Heart left ventricle (tissue), 16 donors: ENCODE measurements around the gene CCSER2. TPM values are rescaled to one million over a fixed set of nuclear protein-coding genes. Genes with fewer than 3 reads are reported as not detected.

Source experiments
- ATAC-seq, 4 donors: fragments of 200-7000 bp; cut with Tn5 transposase; one replicate each; pipeline ENCODE4 v1.9.1; 2020 to 2022; ENCODE audit warnings: moderate library complexity in 4 of 4, mild to moderate bottlenecking in 3 of 4, moderate number of reproducible peaks in 1 of 4
- DNase-seq, 5 donors: peaks; one replicate each; pipeline ENCODE4 v3.0.0-alpha.2; 2020
- H3K27ac ChIP-seq, 12 donors: fragments of 200-600 bp; sonication (generic) in 4 of 12; one replicate each; pipeline versions ENCODE4 v1.5.0 to v1.8.0; 2016 to 2022; ENCODE audit warnings: mild to moderate bottlenecking in 2 of 12
- H3K27me3 ChIP-seq, 9 donors: fragments of 200-600 bp; sonication (generic) in 2 of 9; one replicate each; pipeline versions ENCODE4 v1.5.1 to v1.8.0; 2016 to 2022; ENCODE audit warnings: mild to moderate bottlenecking in 3 of 9
- H3K36me3 ChIP-seq, 9 donors: fragments of 200-600 bp; sonication (generic) in 2 of 9; one replicate each; pipeline versions ENCODE4 v1.5.0 to v1.8.0; 2018 to 2022; ENCODE audit warnings: mild to moderate bottlenecking in 2 of 9
- H3K4me1 ChIP-seq, 12 donors: fragments of 200-600 bp; sonication (generic) in 4 of 12; one replicate each; pipeline versions ENCODE4 v1.5.0 to v1.8.0; 2016 to 2022; ENCODE audit warnings: mild to moderate bottlenecking in 3 of 12
- H3K4me3 ChIP-seq, 12 donors: fragments of 200-600 bp; sonication (generic) in 4 of 12; one replicate each; pipeline versions ENCODE4 v1.5.0 to v1.8.0; 2017 to 2022; ENCODE audit warnings: mild to moderate bottlenecking in 9 of 12, moderate library complexity in 4 of 12
- H3K9me3 ChIP-seq, 12 donors: fragments of 200-600 bp; sonication (generic) in 4 of 12; one replicate each; pipeline versions ENCODE4 v1.5.0 to v1.8.0; 2016 to 2022; ENCODE audit warnings: mild to moderate bottlenecking in 1 of 12
- POLR2A ChIP-seq, 2 donors: fragments of 450-650 bp; IDR thresholded peaks; one replicate each; pipeline ENCODE4 v1.6.1; 2017; ENCODE audit warnings: antibody characterized with exemption in 2 of 2, mild to moderate bottlenecking in 2 of 2, moderate library complexity in 2 of 2
- WGBS, 4 donors: extraction: QIAGEN DNeasy Blood & Tissue Kit in 2 of 4; methylation state at CpG; one replicate each; pipeline versions ENCODE4 v1.1.5 to v1.1.7; 2013 to 2018; 5-methylcytosine and 5-hydroxymethylcytosine counted together
- intact Hi-C, 10 donors: fragments of 100-400 bp; cut with DNase I; formaldehyde crosslinking; loops; one replicate each; pipeline versions ENCODE4 v1.11.1 to v1.14.2; 2022
- polyA plus RNA-seq, 2 donors: library from polyadenylated mRNA; stranded (reverse); fragments of 200-250 nt; gene quantifications; one replicate each; pipeline ENCODE4 v1.2.3, GENCODE V29; 2013
- total RNA-seq, 9 donors: library from RNA; depleted of rRNA in 2 of 9; stranded (reverse); fragments of >200 nt in 2 of 9; fragmentation: NEBNext Ultra II Directional in 3 of 9; extraction: Animal tissue kit (Norgen Biotek cat#: 25700) in 3 of 9; gene quantifications; one replicate each; pipeline versions ENCODE4 v1.1.0 to v1.2.4, GENCODE V29; 2016 to 2023
- TF ChIP-seq, protein P1 (sequence below), 12 donors: fragments of 200-600 bp; sonication (generic) in 4 of 12; IDR thresholded peaks; one replicate each; pipeline versions ENCODE4 v1.5.0 to v1.8.0; 2018 to 2022; ENCODE audit warnings: antibody characterized with exemption in 12 of 12, mild to moderate bottlenecking in 5 of 12
- donor health status: ischemic (EF 13 %, LVEDD 7.1; RV severe dilation, severe dysfunction).
- donor health status: healthy with polysubstance abuse.
- donor health status: DM: no; HTN: yes; CAD: no.
- donor health status: DM: no; HTN: no; CAD: no.
- donor health status: ischemic (EF 25% LVEDD 6.9; RV normal size, moderate dysfunction).
- donor health status: ischemic (EF 25% LVEDD 5.7; RV mildly dilated, moderate dysfunction).
- donor health status: healthy.
- donor health status: DM: yes; HTN: yes; CAD: no.
- donor health status: ischemic (EF 35%, LVEDD 5.7; RV mildly dilated, moderate dysfunction).
- donor health status: nonischemic (EF 11% LVEDD 7.7; RV severe dilation, severe dysfunction).
- donor health status: DM: yes; HTN: yes; CAD: no.
- donor health status: PGD.
- donor health status: ischemic (EF 29% LVEDD 5.4; RV normal size, mild dysfunction).
- donor health status: nonischemic (EF 23%, LVEDD 6.1; RV moderate dilation, normal function).

Gene CCSER2
- total and polyA plus RNA-seq, 11 donors: 32.4 to 244 (median 159) TPM

DNA sequence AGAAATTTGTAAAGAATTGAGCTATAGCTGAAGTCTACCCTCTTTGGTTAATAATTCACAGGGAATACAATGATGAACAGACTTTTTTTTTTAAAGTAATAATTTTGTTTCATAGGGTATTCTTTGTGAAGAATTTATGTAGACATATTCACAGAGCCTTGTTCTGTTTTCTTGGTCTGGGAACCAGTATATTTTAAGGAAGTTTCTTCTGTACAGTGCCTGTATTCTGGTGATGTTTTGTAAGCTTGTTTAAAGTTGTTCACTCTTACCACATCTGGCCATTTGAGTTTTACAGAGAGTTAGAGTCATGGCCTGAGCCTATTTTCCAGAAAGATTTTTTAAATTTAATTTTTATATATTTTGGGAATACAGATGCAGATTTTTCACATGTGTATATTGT is 70.3 kb downstream of the CCSER2 start:
- DNase-seq (no peak), ATAC-seq (no peak)
- intact Hi-C loops: no loop called here
- H3K27me3 ChIP-seq: no peaks in the 10 kb centered on the region
- H3K4me3 ChIP-seq: no peak overlapping the region
- peaks cover 0 to 15% (median 0%) of the 10 kb centered on the region in 12 donors for H3K9me3 ChIP-seq
- no peak overlapping the region for H3K27ac ChIP-seq
- H3K36me3 ChIP-seq: peaks cover 0 to 7% (median 0%) of the 10 kb centered on the region in 9 donors
- H3K4me1 ChIP-seq: peaks cover 0 to 34% (median 7%) of the 10 kb centered on the region in 12 donors
- TF ChIP-seq POLR2A (IDR thresholded peaks at IDR 0.05): no peak
- TF ChIP-seq, protein P1, sequence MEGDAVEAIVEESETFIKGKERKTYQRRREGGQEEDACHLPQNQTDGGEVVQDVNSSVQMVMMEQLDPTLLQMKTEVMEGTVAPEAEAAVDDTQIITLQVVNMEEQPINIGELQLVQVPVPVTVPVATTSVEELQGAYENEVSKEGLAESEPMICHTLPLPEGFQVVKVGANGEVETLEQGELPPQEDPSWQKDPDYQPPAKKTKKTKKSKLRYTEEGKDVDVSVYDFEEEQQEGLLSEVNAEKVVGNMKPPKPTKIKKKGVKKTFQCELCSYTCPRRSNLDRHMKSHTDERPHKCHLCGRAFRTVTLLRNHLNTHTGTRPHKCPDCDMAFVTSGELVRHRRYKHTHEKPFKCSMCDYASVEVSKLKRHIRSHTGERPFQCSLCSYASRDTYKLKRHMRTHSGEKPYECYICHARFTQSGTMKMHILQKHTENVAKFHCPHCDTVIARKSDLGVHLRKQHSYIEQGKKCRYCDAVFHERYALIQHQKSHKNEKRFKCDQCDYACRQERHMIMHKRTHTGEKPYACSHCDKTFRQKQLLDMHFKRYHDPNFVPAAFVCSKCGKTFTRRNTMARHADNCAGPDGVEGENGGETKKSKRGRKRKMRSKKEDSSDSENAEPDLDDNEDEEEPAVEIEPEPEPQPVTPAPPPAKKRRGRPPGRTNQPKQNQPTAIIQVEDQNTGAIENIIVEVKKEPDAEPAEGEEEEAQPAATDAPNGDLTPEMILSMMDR (IDR thresholded peaks at IDR 0.05): no peak

DNA sequence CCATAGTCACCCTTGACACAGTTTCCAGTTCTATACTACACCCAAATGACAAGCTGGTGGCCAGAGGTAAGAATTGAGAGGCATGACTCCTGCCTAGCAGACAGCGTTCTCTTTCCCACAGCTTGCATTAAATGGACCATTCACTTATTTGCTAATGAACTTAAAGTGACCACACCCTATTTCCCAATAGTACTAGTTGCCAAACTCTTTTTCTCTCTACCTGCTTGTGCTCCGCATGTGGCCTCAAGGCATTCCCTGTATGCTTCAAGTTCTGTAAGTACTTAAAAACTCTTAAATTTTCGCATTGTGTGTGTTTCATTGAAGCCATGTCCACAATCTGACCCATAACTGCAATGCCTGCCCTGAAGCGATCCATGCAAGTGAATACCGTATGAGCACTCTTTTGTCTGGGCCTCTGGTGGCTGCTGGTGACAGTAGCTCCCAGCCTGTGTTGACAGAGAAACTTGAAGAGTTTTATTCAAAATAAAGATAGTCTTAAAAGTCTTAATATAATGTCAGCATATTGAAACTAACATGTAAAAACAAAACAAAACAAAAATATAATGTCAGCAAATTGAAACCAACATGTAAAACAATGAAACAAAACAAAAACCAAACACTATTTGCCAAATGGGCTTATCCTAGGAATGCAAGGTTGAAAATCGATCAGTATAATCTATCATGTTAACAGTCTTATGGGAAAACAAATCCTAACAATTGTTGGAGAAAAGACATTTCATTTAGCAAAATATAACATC is 73.6 kb downstream of the CCSER2 start:
- Histone ChIP-seq H3K27me3 (no peaks in the 10 kb centered on the region), H3K4me3 (no peak overlapping the region), H3K9me3 (peaks cover 0 to 8% (median 0%) of the 10 kb centered on the region in 12 donors), H3K27ac (no peak overlapping the region), H3K4me1 (peaks cover 0 to 48% (median 7%) of the 10 kb centered on the region in 12 donors), H3K36me3 (peaks cover 0 to 3% (median 0%) of the 10 kb centered on the region in 9 donors)
- ATAC-seq (peak in 1 of 4 donors; percentile 55), DNase-seq (no peak)
- TF ChIP-seq POLR2A (IDR thresholded peaks at IDR 0.05): no peak
- TF ChIP-seq, protein P1 (IDR thresholded peaks at IDR 0.05): no peak
- 88 to 94% (median 92%) methylated on average over 6 of the region's 6 CpGs for WGBS, 4 donors
- intact Hi-C loops: no loop called here

DNA sequence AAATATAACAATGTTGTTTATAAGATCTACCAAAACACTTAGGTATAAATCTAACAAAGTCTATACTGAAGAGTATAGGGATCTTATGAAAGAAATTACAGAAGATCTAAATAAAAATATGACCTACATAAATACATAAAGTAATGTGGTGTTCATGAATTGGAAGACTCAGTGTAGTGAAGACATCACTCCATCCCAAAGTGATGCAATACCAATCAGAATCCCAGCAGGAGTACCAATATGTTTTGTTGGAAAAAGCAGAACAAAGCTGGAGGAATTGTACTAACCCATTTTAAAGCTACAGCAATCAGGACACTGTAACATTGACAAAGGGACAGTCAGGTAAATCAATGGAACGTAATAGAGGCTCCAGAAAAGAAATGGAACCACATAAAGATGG is 76.4 kb downstream of the CCSER2 start:
- Histone ChIP-seq H3K36me3 (peaks cover 0 to 3% (median 0%) of the 10 kb centered on the region in 9 donors), H3K9me3 (peaks cover 0 to 8% (median 0%) of the 10 kb centered on the region in 12 donors), H3K4me3 (no peak overlapping the region), H3K4me1 (peaks cover 0 to 40% (median 1%) of the 10 kb centered on the region in 12 donors), H3K27me3 (no peaks in the 10 kb centered on the region), H3K27ac (no peak overlapping the region)
- intact Hi-C loops: no loop called here
- WGBS, 4 donors: 96 to 100% (median 99%) methylated on average over 1 of the region's 1 CpG
- DNase-seq: no peak
- no peak for ATAC-seq
- TF ChIP-seq, protein P1 (IDR thresholded peaks at IDR 0.05): no peak
- TF ChIP-seq POLR2A (IDR thresholded peaks at IDR 0.05): no peak

DNA sequence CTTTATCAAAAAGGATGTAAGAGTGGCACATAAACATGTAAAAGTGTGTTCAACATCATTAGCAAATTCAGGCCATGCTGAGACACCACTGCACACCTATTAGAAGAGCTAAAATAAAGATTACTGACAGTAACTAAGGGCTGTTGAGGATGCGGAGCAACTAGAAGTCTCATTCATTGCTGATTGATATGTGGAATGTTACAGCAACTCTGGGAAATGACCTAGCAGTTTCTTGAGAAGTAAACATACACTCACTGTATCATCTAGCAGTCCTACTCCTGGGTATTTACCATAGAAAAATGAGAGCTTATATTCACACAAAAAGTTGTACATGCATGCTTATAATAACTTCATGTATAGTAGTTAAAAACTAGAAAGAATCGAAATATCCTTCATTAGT is 77.3 kb downstream of the CCSER2 start:
- peaks cover 0 to 40% (median 1%) of the 10 kb centered on the region in 12 donors for H3K4me1 ChIP-seq
- no peak overlapping the region for H3K27ac ChIP-seq
- no peak for DNase-seq
- no peaks in the 10 kb centered on the region for H3K36me3 ChIP-seq
- ATAC-seq: no peak
- no peaks in the 10 kb centered on the region for H3K27me3 ChIP-seq
- H3K4me3 ChIP-seq: no peak overlapping the region
- WGBS, 4 donors: 96 to 98% (median 97%) methylated on average over 2 of the region's 2 CpGs
- TF ChIP-seq, protein P1 (IDR thresholded peaks at IDR 0.05): no peak
- TF ChIP-seq POLR2A (IDR thresholded peaks at IDR 0.05): no peak
- peaks cover 0 to 8% (median 0%) of the 10 kb centered on the region in 12 donors for H3K9me3 ChIP-seq
- intact Hi-C loops: no loop called here
